ENCODE results near the gene EPRS1.

GRCh38 chr1:220040028-220040596 lies 6.2 kb downstream of the EPRS1 start:
- TF ChIP-seq MAX (IDR thresholded peaks at IDR 0.05): no peak
- no peak for TF ChIP-seq CREB1 (IDR thresholded peaks at IDR 0.05; ENCODE audit: low read depth)
- TF ChIP-seq REST (IDR thresholded peaks at IDR 0.05; ENCODE audit: low read depth): no peak
- no peak for TF ChIP-seq RAD21 (IDR thresholded peaks at IDR 0.05; ENCODE audit: low read depth)
- no peak for TF ChIP-seq CEBPB (IDR thresholded peaks at IDR 0.05)
- TF ChIP-seq TAF1 (IDR thresholded peaks at IDR 0.05; ENCODE audit: low read depth): no peak
- no peak for TF ChIP-seq EP300 (IDR thresholded peaks at IDR 0.05; ENCODE audit: borderline replicate concordance)
